SK-N-SH (cell line): Measurements from ENCODE around the gene LRRC15. TPM values are rescaled to one million over a fixed set of nuclear protein-coding genes. Genes with fewer than 3 reads are reported as not detected.

ENCODE experiments used
- CTCF ChIA-PET: fragments of 300-600, 350-600 bp; formaldehyde crosslinking; extraction: SDS; loops from one replicate; lab custom pipeline; 2021; lab: Yijun Ruan, JAX
- POLR2A ChIA-PET: fragments of 350-600 bp; sonication (Branson Sonifier 250); formaldehyde crosslinking; extraction: SDS; loops from one replicate; lab custom pipeline; 2020; ENCODE audit warnings: antibody characterized with exemption, inconsistent platforms; lab: Yijun Ruan, JAX
- DNase-seq: peaks from one replicate; pipeline ENCODE4 v3.0.0; 2012
- H2AFZ ChIP-seq: fragments of 200-600 bp; sonication (generic); 2 replicates; pipeline ENCODE4 v1.8.1; 2016; ENCODE audit warnings: antibody characterized with exemption, mild to moderate bottlenecking, low read depth
- H3F3A ChIP-seq: fragments of 200-600 bp; sonication (generic); replicated peaks from 2 replicates; pipeline ENCODE3; 2016; ENCODE audit warnings: antibody characterized with exemption, mild to moderate bottlenecking; ENCODE audit not compliant: insufficient read depth
- H3K27ac ChIP-seq, 2 experiments: fragments of 200-500 bp in 1 of 2; fragments of 200-600 bp in 1 of 2; sonication (Bioruptor generic) in 1 of 2; sonication (generic), shearing (Covaris generic) in 1 of 2; 2 replicates each; pipeline versions ENCODE4 v1.5.1 to v1.6.1; 2014 to 2016; ENCODE audit warnings: low read depth in 2 of 2, inconsistent platforms in 1 of 2, low read length in 1 of 2, mild to moderate bottlenecking in 1 of 2, mixed read lengths in 1 of 2
- H3K27me3 ChIP-seq: fragments of 200-600 bp; sonication (generic), shearing (Covaris generic); 2 replicates; pipeline ENCODE4 v1.6.1; 2016; ENCODE audit warnings: mixed run types; ENCODE audit not compliant: insufficient read depth
- H3K36me3 ChIP-seq, 2 experiments: fragments of 200-500 bp in 1 of 2; fragments of 200-600 bp in 1 of 2; sonication (Bioruptor generic) in 1 of 2; sonication (generic) in 1 of 2; replicated peaks in 1 of 2; 2 replicates each; pipeline versions ENCODE3 to v1.5.1; 2014 to 2016; ENCODE audit warnings: low read length in 1 of 2, mild to moderate bottlenecking in 1 of 2; ENCODE audit not compliant: insufficient read depth in 2 of 2, control insufficient read depth in 1 of 2
- H3K4me1 ChIP-seq, 2 experiments: fragments of 200-500 bp in 1 of 2; fragments of 200-600 bp in 1 of 2; sonication (Bioruptor generic) in 1 of 2; sonication (generic), shearing (Covaris generic) in 1 of 2; 2 replicates each; pipeline versions ENCODE4 v1.5.1 to v1.6.1; 2014 to 2016; ENCODE audit warnings: low read depth in 1 of 2, low read length in 1 of 2, mixed run types in 1 of 2; ENCODE audit not compliant: insufficient read depth in 2 of 2, control insufficient read depth in 1 of 2
- H3K4me2 ChIP-seq: fragments of 200-600 bp; sonication (generic), shearing (Covaris generic); 2 replicates; pipeline ENCODE4 v1.6.1; 2017; ENCODE audit warnings: mixed run types
- H3K4me3 ChIP-seq, 2 experiments: fragments of 200-500 bp in 1 of 2; fragments of 200-600 bp in 1 of 2; sonication (Bioruptor generic) in 1 of 2; sonication (generic), shearing (Covaris generic) in 1 of 2; 2 replicates each; pipeline versions ENCODE4 v1.5.1 to v1.8.1; 2014 to 2016; ENCODE audit warnings: low read depth in 2 of 2, inconsistent platforms in 1 of 2, low read length in 1 of 2, mild to moderate bottlenecking in 1 of 2, mixed read lengths in 1 of 2, moderate library complexity in 1 of 2
- H3K79me2 ChIP-seq: fragments of 200-600 bp; sonication (generic); 2 replicates; pipeline ENCODE4 v1.8.1; 2017; ENCODE audit warnings: mild to moderate bottlenecking; ENCODE audit not compliant: insufficient read depth
- H3K9ac ChIP-seq: fragments of 200-600 bp; sonication (generic); 2 replicates; pipeline ENCODE4 v1.6.1; 2017; ENCODE audit warnings: mixed run types
- H3K9me2 ChIP-seq: fragments of 200-600 bp; sonication (generic); 2 replicates; pipeline ENCODE4 v1.6.1; 2017; ENCODE audit warnings: mixed run types
- H3K9me3 ChIP-seq: fragments of 200-600 bp; sonication (generic); 2 replicates; pipeline ENCODE4 v1.6.1; 2017; ENCODE audit warnings: mixed run types, mild to moderate bottlenecking, moderate library complexity
- H4K20me1 ChIP-seq: fragments of 200-600 bp; sonication (generic); 2 replicates; pipeline ENCODE4 v1.6.1; 2017; ENCODE audit warnings: mild to moderate bottlenecking, mixed run types; ENCODE audit not compliant: insufficient read depth
- EP300 ChIP-seq, 2 experiments: IDR thresholded peaks; 2 replicates each; pipeline versions ENCODE4 v1.4.0 to v1.6.1; 2012; ENCODE audit warnings: borderline replicate concordance in 1 of 2, low read depth in 1 of 2, low read length in 1 of 2
- FOSL2 ChIP-seq: IDR thresholded peaks from 2 replicates; pipeline ENCODE4 v1.4.0; 2012; ENCODE audit warnings: low read depth, mild to moderate bottlenecking, moderate library complexity, borderline replicate concordance
- JUND ChIP-seq: IDR thresholded peaks from 2 replicates; pipeline ENCODE4 v1.4.0; 2012
- MEF2A ChIP-seq: IDR thresholded peaks from 2 replicates; pipeline ENCODE4 v1.4.0; 2012; ENCODE audit warnings: low read depth, borderline replicate concordance
- NRF1 ChIP-seq: IDR thresholded peaks from 2 replicates; pipeline ENCODE4 v1.6.1; 2012; ENCODE audit warnings: low read depth, mild to moderate bottlenecking, low read length
- POLR2AphosphoS5 ChIP-seq: IDR thresholded peaks from 2 replicates; pipeline ENCODE4 v1.6.1; 2012; ENCODE audit warnings: low read depth, low read length
- RCOR1 ChIP-seq: fragments of 150-350 bp; IDR thresholded peaks from 2 replicates; pipeline ENCODE4 v1.6.1; 2017; ENCODE audit warnings: antibody characterized with exemption, low read length
- REST ChIP-seq: IDR thresholded peaks from 2 replicates; pipeline ENCODE4 v1.6.1; 2012; ENCODE audit warnings: mild to moderate bottlenecking, low read depth, low read length, moderate library complexity
- RFX5 ChIP-seq: IDR thresholded peaks from 2 replicates; pipeline ENCODE4 v1.6.1; 2012; ENCODE audit warnings: mild to moderate bottlenecking, improper control_type of control experiment, low read length
- RXRA ChIP-seq: IDR thresholded peaks from 2 replicates; pipeline ENCODE4 v1.4.0; 2012; ENCODE audit warnings: low read depth, mild to moderate bottlenecking, borderline replicate concordance
- SIN3A ChIP-seq: IDR thresholded peaks from 2 replicates; pipeline ENCODE4 v1.6.1; 2012; ENCODE audit warnings: low read depth, mild to moderate bottlenecking, low read length, moderate library complexity, borderline replicate concordance
- SMC3 ChIP-seq: IDR thresholded peaks from 2 replicates; pipeline ENCODE4 v1.6.1; 2012; ENCODE audit warnings: low read depth, low read length, improper control_type of control experiment
- TCF12 ChIP-seq: IDR thresholded peaks from 2 replicates; pipeline ENCODE4 v1.4.0; 2012
- YY1 ChIP-seq: IDR thresholded peaks from 2 replicates; pipeline ENCODE4 v1.4.0; 2012; ENCODE audit warnings: low read depth, mild to moderate bottlenecking
- WGBS: methylation state at CpG from one replicate; pipeline ENCODE4 v1.1.6; 2017; ENCODE audit warnings: low lambda C conversion rate; 5-methylcytosine and 5-hydroxymethylcytosine counted together
- polyA plus RNA-seq, 3 experiments: library from polyadenylated mRNA; depleted of rRNA; stranded (reverse); fragments of >200 nt; gene quantifications; 2 replicates each; pipeline ENCODE4 v1.2.3, GENCODE V29; 2012
- TF ChIP-seq, protein P1 (sequence below): fragments of 200-600 bp; sonication (generic); IDR thresholded peaks from 2 replicates; pipeline ENCODE4 v1.6.1; 2017; ENCODE audit warnings: antibody characterized with exemption, mild to moderate bottlenecking, moderate library complexity
- TF ChIP-seq, protein P2 (sequence below): fragments of 150-350 bp; IDR thresholded peaks from 2 replicates; pipeline ENCODE4 v1.6.1; 2017; ENCODE audit warnings: antibody characterized with exemption, low read length, low read depth, borderline replicate concordance

The LRRC15 gene
- polyA plus RNA-seq, 1 of the 3 experiments (the other 2 are of a cell fraction) = 0.02 TPM

GRCh38 chr3:194312186-194312742 lies 57.3 kb downstream of the LRRC15 start:
- CTCF ChIA-PET = interaction anchor here (1.3 to 13.4 kb wide), 8 partner anchors 11 to 646 kb away, joined by 3 to 246 read pairs (median 6); no protein-coding TSS in a partner anchor
- 81% methylated on average over 7 of the region's 7 CpGs for WGBS
- Histone ChIP-seq H3F3A (peaks cover 3% of the 10 kb centered on the region), H3K9me3 (no peaks in the 10 kb centered on the region), H2AFZ (no peak overlapping the region), H3K36me3 (no peaks in the 10 kb centered on the region), H3K79me2 (no peaks in the 10 kb centered on the region), H3K4me1 (peaks cover 8 to 36% of the 10 kb centered on the region in 2 experiments; a peak in 3 of 4 replicates), H4K20me1 (no peaks in the 10 kb centered on the region), H3K9ac (no peak overlapping the region), H3K4me2 (no peak overlapping the region), H3K27ac (no peak overlapping the region; a peak in 1 of 4 replicates), H3K4me3 (no peak overlapping the region), H3K27me3 (peaks cover 26% of the 10 kb centered on the region), H3K9me2 (no peaks in the 10 kb centered on the region)
- POLR2A ChIA-PET = interaction anchor here (0.9 to 2.1 kb wide), 3 partner anchors 9 to 173 kb away, joined by 3 to 6 read pairs (median 4); no protein-coding TSS in a partner anchor
- DNase-seq = no peak
- 0 out of 2 replicates have a peak, but pooled peaks have one; percentile 11 for TF ChIP-seq RCOR1
- TF ChIP-seq RFX5 = no peak
- no peak for TF ChIP-seq FOSL2

DNA sequence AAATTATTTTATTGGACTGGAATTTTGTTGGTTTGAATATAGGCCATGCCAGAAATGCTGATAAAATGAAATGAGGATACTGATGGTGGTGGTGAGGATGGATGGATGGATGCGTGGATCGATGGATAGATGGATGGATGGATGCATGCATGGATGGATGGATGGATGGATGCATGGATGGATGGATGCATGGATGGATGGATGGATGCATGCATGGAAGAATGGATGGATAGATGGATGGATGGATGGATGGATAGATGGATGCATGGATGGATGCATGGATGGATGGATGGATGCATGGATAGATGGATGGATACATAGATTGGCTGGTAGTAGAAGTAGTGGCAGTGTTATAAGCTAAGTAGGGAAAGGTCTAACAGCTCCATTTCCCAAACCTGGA lies 58.5 kb downstream of the LRRC15 start:
- no peak for TF ChIP-seq SMC3
- no peak for TF ChIP-seq RXRA
- no peak for TF ChIP-seq EP300 (IDR thresholded peaks at IDR 0.05; ENCODE audit: borderline replicate concordance in 1 of 2, low read depth in 1 of 2, low read length in 1 of 2)
- TF ChIP-seq, protein P1, sequence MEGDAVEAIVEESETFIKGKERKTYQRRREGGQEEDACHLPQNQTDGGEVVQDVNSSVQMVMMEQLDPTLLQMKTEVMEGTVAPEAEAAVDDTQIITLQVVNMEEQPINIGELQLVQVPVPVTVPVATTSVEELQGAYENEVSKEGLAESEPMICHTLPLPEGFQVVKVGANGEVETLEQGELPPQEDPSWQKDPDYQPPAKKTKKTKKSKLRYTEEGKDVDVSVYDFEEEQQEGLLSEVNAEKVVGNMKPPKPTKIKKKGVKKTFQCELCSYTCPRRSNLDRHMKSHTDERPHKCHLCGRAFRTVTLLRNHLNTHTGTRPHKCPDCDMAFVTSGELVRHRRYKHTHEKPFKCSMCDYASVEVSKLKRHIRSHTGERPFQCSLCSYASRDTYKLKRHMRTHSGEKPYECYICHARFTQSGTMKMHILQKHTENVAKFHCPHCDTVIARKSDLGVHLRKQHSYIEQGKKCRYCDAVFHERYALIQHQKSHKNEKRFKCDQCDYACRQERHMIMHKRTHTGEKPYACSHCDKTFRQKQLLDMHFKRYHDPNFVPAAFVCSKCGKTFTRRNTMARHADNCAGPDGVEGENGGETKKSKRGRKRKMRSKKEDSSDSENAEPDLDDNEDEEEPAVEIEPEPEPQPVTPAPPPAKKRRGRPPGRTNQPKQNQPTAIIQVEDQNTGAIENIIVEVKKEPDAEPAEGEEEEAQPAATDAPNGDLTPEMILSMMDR = no peak
- no peak for TF ChIP-seq TCF12
- TF ChIP-seq YY1 = no peak
- TF ChIP-seq, protein P2, sequence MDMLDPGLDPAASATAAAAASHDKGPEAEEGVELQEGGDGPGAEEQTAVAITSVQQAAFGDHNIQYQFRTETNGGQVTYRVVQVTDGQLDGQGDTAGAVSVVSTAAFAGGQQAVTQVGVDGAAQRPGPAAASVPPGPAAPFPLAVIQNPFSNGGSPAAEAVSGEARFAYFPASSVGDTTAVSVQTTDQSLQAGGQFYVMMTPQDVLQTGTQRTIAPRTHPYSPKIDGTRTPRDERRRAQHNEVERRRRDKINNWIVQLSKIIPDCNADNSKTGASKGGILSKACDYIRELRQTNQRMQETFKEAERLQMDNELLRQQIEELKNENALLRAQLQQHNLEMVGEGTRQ = no peak
- TF ChIP-seq JUND = no peak
- no peak for TF ChIP-seq MEF2A
- no peak for TF ChIP-seq FOSL2
- TF ChIP-seq POLR2AphosphoS5 = no peak
- no peak for TF ChIP-seq SIN3A
- TF ChIP-seq NRF1 = no peak
- TF ChIP-seq RCOR1 = no peak
- TF ChIP-seq REST = no peak
- Histone ChIP-seq H3K9me3 (no peaks in the 10 kb centered on the region), H4K20me1 (no peaks in the 10 kb centered on the region), H3F3A (peaks cover 3% of the 10 kb centered on the region), H2AFZ (no peak overlapping the region), H3K79me2 (no peaks in the 10 kb centered on the region), H3K9ac (no peak overlapping the region), H3K27me3 (peaks cover 32% of the 10 kb centered on the region), H3K9me2 (no peaks in the 10 kb centered on the region), H3K27ac (no peak overlapping the region), H3K4me1 (peaks cover 8 to 42% of the 10 kb centered on the region in 2 experiments; a peak in 3 of 4 replicates), H3K4me2 (no peak overlapping the region), H3K4me3 (no peak overlapping the region), H3K36me3 (no peaks in the 10 kb centered on the region)
- DNase-seq = no peak
- ChIA-PET POLR2A (no interaction called here), CTCF (interaction anchor here (0.8 to 1.5 kb wide), 3 partner anchors 11 to 173 kb away, joined by 3 read pairs; no protein-coding TSS in a partner anchor)
- 91% methylated on average over 2 of the region's 2 CpGs for WGBS
